Muscle layer of duodenum (tissue), 2 donors: ENCODE measurements around the gene C1orf141.
"Not testable (repeated sequence)": the region's sequence is repeated elsewhere in the genome, so short reads cannot be mapped to it uniquely, and the experiment has no call there.

ENCODE experiments used
- H3K27ac ChIP-seq: one replicate; pipeline ENCODE4 v1.7.0; 2013; ENCODE audit warnings: mild to moderate bottlenecking, low read length
- H3K27me3 ChIP-seq: one replicate; pipeline ENCODE4 v1.7.0; 2013; ENCODE audit warnings: low read depth, mild to moderate bottlenecking, control low read depth, low read length
- H3K36me3 ChIP-seq, 2 donors: one replicate each; pipeline ENCODE4 v1.7.0; 2013; ENCODE audit warnings: low read length in 2 of 2, control low read depth in 1 of 2, mild to moderate bottlenecking in 1 of 2; ENCODE audit not compliant: insufficient read depth in 2 of 2, control insufficient read depth in 1 of 2
- H3K4me1 ChIP-seq, 2 donors: one replicate each; pipeline ENCODE4 v1.7.0; 2013; ENCODE audit warnings: low read length in 2 of 2, mild to moderate bottlenecking in 2 of 2, control low read depth in 1 of 2, moderate library complexity in 1 of 2; ENCODE audit not compliant: insufficient read depth in 2 of 2, control insufficient read depth in 1 of 2
- H3K4me3 ChIP-seq, 2 donors: one replicate each; pipeline ENCODE4 v1.7.0; 2013; ENCODE audit warnings: low read length in 2 of 2, low read depth in 1 of 2, mild to moderate bottlenecking in 1 of 2
- H3K9me3 ChIP-seq, 2 donors: one replicate each; pipeline ENCODE4 v1.7.0; 2013; ENCODE audit warnings: low read length in 2 of 2, control low read depth in 1 of 2, mild to moderate bottlenecking in 1 of 2; ENCODE audit not compliant: control insufficient read depth in 1 of 2
- donor health status: healthy.

C1orf141 gene

GRCh38 chr1:67162954-67163353, 28.2 kb upstream of the C1orf141 start:
- H3K36me3 ChIP-seq: no peaks in the 10 kb centered on the region
- H3K4me3 ChIP-seq: no peak overlapping the region
- H3K4me1 ChIP-seq: no peaks in the 10 kb centered on the region
- no peak overlapping the region for H3K27ac ChIP-seq
- H3K27me3 ChIP-seq: no peaks in the 10 kb centered on the region
- H3K9me3 ChIP-seq: no peaks in the 10 kb centered on the region

- H3K9me3 ChIP-seq: no peaks in the 10 kb centered on the region
- H3K27ac ChIP-seq: no peak overlapping the region
- H3K36me3 ChIP-seq: no peaks in the 10 kb centered on the region
- no peaks in the 10 kb centered on the region for H3K4me1 ChIP-seq
- H3K4me3 ChIP-seq: no peak overlapping the region
- no peaks in the 10 kb centered on the region for H3K27me3 ChIP-seq
Measured at GRCh38 chr1:67159233-67159632, 24.5 kb upstream of the C1orf141 start.

DNA sequence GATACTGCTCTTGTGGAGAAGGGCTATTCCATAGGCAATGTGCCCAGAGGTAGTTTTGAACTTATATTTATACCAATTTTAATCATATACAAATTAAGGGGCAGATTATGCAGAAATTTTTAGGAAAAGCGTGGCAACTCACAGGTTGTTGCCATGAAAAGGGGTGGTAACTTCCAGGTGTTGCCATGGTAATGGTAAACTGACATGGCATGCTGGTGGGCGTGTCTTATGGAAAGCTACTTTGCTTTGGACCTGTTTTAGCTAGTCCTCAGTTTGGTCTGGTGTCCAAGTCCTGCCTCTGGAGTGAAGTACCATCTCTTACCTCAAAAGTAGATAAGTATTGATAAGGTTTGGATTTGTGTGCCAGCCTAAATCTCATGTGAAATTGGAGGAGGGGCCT, 23.6 kb upstream of the C1orf141 start:
- H3K36me3 ChIP-seq: no peaks in the 10 kb centered on the region
- no peaks in the 10 kb centered on the region for H3K27me3 ChIP-seq
- no peaks in the 10 kb centered on the region for H3K4me1 ChIP-seq

DNA sequence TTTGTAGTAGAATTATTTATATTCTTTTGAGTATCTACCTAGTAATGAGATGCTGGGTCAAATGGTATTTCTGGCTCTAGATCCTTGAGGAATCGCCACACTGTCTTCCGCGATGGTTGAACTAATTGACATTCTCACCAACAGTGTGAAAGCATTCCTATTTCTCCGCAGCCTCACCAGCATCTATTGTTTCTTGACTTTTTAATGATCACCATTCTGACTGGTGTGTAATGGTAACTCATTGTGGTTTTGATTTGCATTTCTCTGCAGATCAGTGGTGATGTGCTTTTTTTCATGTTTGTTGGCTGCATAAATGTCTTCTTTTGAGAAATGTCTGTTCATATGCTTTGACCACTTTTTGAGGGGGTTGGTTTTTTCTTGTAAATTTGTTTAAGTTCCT, 16.2 kb upstream of the C1orf141 start:
- peaks cover 0 to 4% of the 10 kb centered on the region in 2 donors for H3K4me1 ChIP-seq
- H3K36me3 ChIP-seq: no peaks in the 10 kb centered on the region
- H3K27ac ChIP-seq: no peak overlapping the region
- no peaks in the 10 kb centered on the region for H3K27me3 ChIP-seq
- no peak overlapping the region for H3K4me3 ChIP-seq
- H3K9me3 ChIP-seq: no peaks in the 10 kb centered on the region

More for the DNA sequence above, 23.6 kb upstream of the C1orf141 start:
- H3K4me3 ChIP-seq: no peak overlapping the region
- H3K27ac ChIP-seq: no peak overlapping the region
- H3K9me3 ChIP-seq: no peaks in the 10 kb centered on the region

GRCh38 chr1:67149179-67149770, 14.5 kb upstream of the C1orf141 start:
- peaks cover 0 to 4% of the 10 kb centered on the region in 2 donors for H3K4me1 ChIP-seq
- H3K9me3 ChIP-seq: no peaks in the 10 kb centered on the region
- no peaks in the 10 kb centered on the region for H3K27me3 ChIP-seq
- no peak overlapping the region for H3K4me3 ChIP-seq
- H3K27ac ChIP-seq: no peak overlapping the region
- no peaks in the 10 kb centered on the region for H3K36me3 ChIP-seq

DNA sequence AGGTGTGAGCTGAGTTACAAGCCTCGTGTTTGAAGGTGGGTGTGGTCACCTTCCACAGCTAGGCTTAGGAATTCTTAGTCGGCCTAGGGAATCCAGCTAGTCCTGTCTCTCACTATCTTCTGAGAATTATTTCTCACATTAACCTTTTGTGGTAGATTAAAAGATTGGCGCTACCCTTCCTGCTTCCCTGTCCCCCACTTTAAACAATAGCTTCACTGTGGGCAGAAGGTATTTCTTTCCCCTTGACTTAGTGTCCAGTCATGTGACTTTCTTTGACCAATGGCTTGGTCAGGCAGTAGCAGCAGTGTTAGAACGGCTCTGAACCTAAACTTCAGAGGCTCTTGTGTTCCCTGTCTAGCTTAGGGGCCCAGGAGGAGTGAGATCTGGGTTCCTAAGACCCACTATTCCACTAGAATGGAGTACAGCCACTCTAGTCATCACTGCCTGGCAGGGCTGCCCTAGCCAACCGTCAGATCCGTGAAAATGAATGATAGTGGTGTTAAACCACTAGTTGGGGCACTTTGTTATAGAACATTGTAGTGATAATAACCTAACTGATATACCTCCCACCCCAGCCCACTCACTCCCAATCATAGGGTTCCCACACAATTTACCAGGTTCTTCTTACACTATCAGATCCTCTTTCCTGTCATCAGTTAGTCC, 13.9 kb upstream of the C1orf141 start:
- H3K9me3 ChIP-seq: no peaks in the 10 kb centered on the region
- peaks cover 0 to 4% of the 10 kb centered on the region in 2 donors for H3K4me1 ChIP-seq
- H3K4me3 ChIP-seq: no peak overlapping the region
- H3K27me3 ChIP-seq: no peaks in the 10 kb centered on the region
- H3K36me3 ChIP-seq: no peaks in the 10 kb centered on the region
- H3K27ac ChIP-seq: no peak overlapping the region

GRCh38 chr1:67147973-67148372, 13.2 kb upstream of the C1orf141 start:
- H3K27ac ChIP-seq, H3K36me3 ChIP-seq, H3K4me3 ChIP-seq, H3K9me3 ChIP-seq, H3K4me1 ChIP-seq, H3K27me3 ChIP-seq: not testable (repeated sequence)

GRCh38 chr1:67146539-67146938, 11.8 kb upstream of the C1orf141 start:
- H3K4me3 ChIP-seq: no peak overlapping the region
- no peak overlapping the region for H3K27ac ChIP-seq
- H3K36me3 ChIP-seq: no peaks in the 10 kb centered on the region
- peaks cover 0 to 4% of the 10 kb centered on the region in 2 donors for H3K4me1 ChIP-seq
- H3K9me3 ChIP-seq: no peaks in the 10 kb centered on the region
- H3K27me3 ChIP-seq: no peaks in the 10 kb centered on the region

DNA sequence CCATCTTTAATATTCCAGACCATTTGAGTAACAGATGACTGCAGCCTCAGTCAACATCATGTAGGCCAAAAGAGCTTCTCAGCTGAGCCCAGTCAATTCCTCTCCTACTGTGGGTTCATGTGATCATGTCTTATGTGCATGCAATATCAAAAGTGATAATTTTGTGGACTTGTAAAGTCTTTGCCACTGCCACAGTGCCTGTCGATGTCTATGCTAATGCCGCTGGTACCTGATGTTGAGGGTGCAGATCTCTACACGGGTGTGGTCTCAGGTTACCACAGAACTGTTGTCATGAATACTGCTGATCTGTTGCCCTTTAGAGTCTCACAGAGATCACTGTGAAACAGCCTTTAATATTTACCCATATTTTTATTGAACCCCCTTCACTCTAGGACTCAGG, 11.3 kb upstream of the C1orf141 start:
- H3K4me3 ChIP-seq: no peak overlapping the region
- peaks cover 0 to 4% of the 10 kb centered on the region in 2 donors for H3K4me1 ChIP-seq
- H3K9me3 ChIP-seq: no peaks in the 10 kb centered on the region
- no peak overlapping the region for H3K27ac ChIP-seq
- no peaks in the 10 kb centered on the region for H3K36me3 ChIP-seq
- no peaks in the 10 kb centered on the region for H3K27me3 ChIP-seq

- Histone ChIP-seq H3K4me3 (no peak overlapping the region), H3K27ac (no peak overlapping the region), H3K9me3 (no peaks in the 10 kb centered on the region), H3K4me1 (peaks cover 0 to 4% of the 10 kb centered on the region in 2 donors), H3K36me3 (no peaks in the 10 kb centered on the region), H3K27me3 (no peaks in the 10 kb centered on the region)
Measured at GRCh38 chr1:67144696-67145095, 9.9 kb upstream of the C1orf141 start.

DNA sequence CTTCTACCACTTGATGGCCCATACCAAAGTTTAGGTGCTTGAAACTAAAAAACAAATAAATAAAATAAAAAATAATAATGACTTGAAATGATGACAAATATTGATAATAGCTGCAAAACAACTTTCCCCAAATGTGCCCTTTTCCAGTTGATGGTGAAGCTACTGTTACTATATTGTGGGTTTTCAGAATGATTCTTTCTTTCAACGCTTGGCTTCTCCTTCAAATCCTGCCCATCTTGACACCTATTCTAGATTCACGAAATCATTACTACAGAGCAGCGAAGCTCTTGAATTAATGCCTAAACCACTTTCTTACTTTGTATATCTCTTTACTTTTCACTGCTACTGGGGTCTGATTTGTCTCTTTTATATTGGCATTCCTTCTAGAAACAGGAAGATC, 9.2 kb upstream of the C1orf141 start:
- no peaks in the 10 kb centered on the region for H3K36me3 ChIP-seq
- no peak overlapping the region for H3K27ac ChIP-seq
- peaks cover 0 to 4% of the 10 kb centered on the region in 2 donors for H3K4me1 ChIP-seq
- H3K27me3 ChIP-seq: no peaks in the 10 kb centered on the region
- H3K4me3 ChIP-seq: no peak overlapping the region
- H3K9me3 ChIP-seq: no peaks in the 10 kb centered on the region

GRCh38 chr1:67142931-67143330, 8.2 kb upstream of the C1orf141 start:
- Histone ChIP-seq H3K4me1 (no peaks in the 10 kb centered on the region), H3K9me3 (no peaks in the 10 kb centered on the region), H3K4me3 (no peak overlapping the region), H3K27me3 (no peaks in the 10 kb centered on the region), H3K27ac (no peak overlapping the region), H3K36me3 (no peaks in the 10 kb centered on the region)
